Body of pancreas (tissue), 4 donors: ENCODE results near the gene PIK3IP1. TPM values are rescaled to one million over a fixed set of nuclear protein-coding genes. Genes with fewer than 3 reads are reported as not detected.
"Not testable (repeated sequence)": the region's sequence is repeated elsewhere in the genome, so short reads cannot be mapped to it uniquely, and the experiment has no call there.

Experiments
- ATAC-seq: fragments of 150-250 bp; one replicate; pipeline ENCODE4 v1.9.1; 2016
- DNase-seq, 4 donors: peaks; one replicate each; pipeline ENCODE4 v3.0.0-alpha.2; 2019
- H3K27ac ChIP-seq, 4 donors: fragments of 200-600 bp; sonication (generic); 1 replicate in 3 of 4; 2 replicates in 1 of 4; pipeline versions ENCODE4 v1.5.1 to v1.6.1; 2016 to 2019; ENCODE audit warnings: mild to moderate bottlenecking in 1 of 4, mixed read lengths in 1 of 4, moderate library complexity in 1 of 4
- H3K27me3 ChIP-seq, 2 donors: fragments of 200-600 bp; sonication (generic); one replicate each; pipeline ENCODE4 v1.6.0; 2016; ENCODE audit warnings: mild to moderate bottlenecking in 1 of 2
- H3K36me3 ChIP-seq, 2 donors: fragments of 200-600 bp; sonication (generic); replicated peaks in 1 of 2; 2 replicates each; pipeline ENCODE4 v1.5.1; 2016; ENCODE audit warnings: low read depth in 2 of 2; ENCODE audit not compliant: insufficient read depth in 1 of 2
- H3K4me1 ChIP-seq: fragments of 200-600 bp; sonication (generic); one replicate; pipeline ENCODE4 v1.6.0; 2016
- H3K4me3 ChIP-seq, 2 donors: fragments of 200-600 bp; sonication (generic); 1 replicate in 1 of 2; 2 replicates in 1 of 2; pipeline ENCODE4 v1.5.1; 2016 to 2019
- H3K9me3 ChIP-seq, 3 donors: fragments of 200-600 bp; sonication (generic); 1 replicate in 2 of 3; 2 replicates in 1 of 3; pipeline ENCODE4 v1.5.1; 2016
- POLR2A ChIP-seq, 3 donors: fragments of 450-650 bp; IDR thresholded peaks; one replicate each; pipeline ENCODE4 v1.6.1; 2016; ENCODE audit warnings: antibody characterized with exemption in 3 of 3, mild to moderate bottlenecking in 2 of 3
- WGBS, 2 donors: methylation state at CpG; one replicate each; pipeline ENCODE4 v1.1.5; 2017; 5-methylcytosine and 5-hydroxymethylcytosine counted together
- intact Hi-C: fragments of 100-400 bp; cut with DNase I; formaldehyde crosslinking; loops from one replicate; pipeline ENCODE4 v1.15.1; 2023
- small RNA-seq: library from RNA; depleted of rRNA; stranded (forward); fragments of <200 nt; gene quantifications from one replicate; pipeline ENCODE3, GENCODE V24; 2016
- total RNA-seq, 2 donors: library from RNA; depleted of rRNA; stranded (reverse); fragments of >200 nt; gene quantifications; one replicate each; pipeline ENCODE4 v1.1.0, GENCODE V29; 2016
- TF ChIP-seq, protein P1 (sequence below), 7 experiments: fragments of 450-650 bp in 4 of 7; fragments of 200-600 bp in 3 of 7; sonication (generic) in 3 of 7; IDR thresholded peaks; one replicate each; pipeline ENCODE4 v1.5.1; 2016 to 2019; ENCODE audit warnings: antibody characterized with exemption in 7 of 7

Gene PIK3IP1
- total RNA-seq, 2 donors from 2014 or later, result 5.6 to 18.9 TPM

- H3K27ac ChIP-seq, result no peak overlapping the region
- intact Hi-C loops, result no loop called here
- WGBS, 2 donors, result 59 to 60% methylated on average over 6 of the region's 6 CpGs
- H3K27me3 ChIP-seq, result no peaks in the 10 kb centered on the region
- peaks cover 30% of the 10 kb centered on the region for H3K4me1 ChIP-seq
- ATAC-seq (no peak), DNase-seq (no peak)
- H3K4me3 ChIP-seq, result no peak overlapping the region
- TF ChIP-seq, protein P1, sequence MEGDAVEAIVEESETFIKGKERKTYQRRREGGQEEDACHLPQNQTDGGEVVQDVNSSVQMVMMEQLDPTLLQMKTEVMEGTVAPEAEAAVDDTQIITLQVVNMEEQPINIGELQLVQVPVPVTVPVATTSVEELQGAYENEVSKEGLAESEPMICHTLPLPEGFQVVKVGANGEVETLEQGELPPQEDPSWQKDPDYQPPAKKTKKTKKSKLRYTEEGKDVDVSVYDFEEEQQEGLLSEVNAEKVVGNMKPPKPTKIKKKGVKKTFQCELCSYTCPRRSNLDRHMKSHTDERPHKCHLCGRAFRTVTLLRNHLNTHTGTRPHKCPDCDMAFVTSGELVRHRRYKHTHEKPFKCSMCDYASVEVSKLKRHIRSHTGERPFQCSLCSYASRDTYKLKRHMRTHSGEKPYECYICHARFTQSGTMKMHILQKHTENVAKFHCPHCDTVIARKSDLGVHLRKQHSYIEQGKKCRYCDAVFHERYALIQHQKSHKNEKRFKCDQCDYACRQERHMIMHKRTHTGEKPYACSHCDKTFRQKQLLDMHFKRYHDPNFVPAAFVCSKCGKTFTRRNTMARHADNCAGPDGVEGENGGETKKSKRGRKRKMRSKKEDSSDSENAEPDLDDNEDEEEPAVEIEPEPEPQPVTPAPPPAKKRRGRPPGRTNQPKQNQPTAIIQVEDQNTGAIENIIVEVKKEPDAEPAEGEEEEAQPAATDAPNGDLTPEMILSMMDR (IDR thresholded peaks at IDR 0.05), result no peak
- TF ChIP-seq POLR2A (IDR thresholded peaks at IDR 0.05), result no peak
- H3K9me3 ChIP-seq, result no peaks in the 10 kb centered on the region
- H3K36me3 ChIP-seq, result no peaks in the 10 kb centered on the region
Measured at GRCh38 chr22:31239771-31240370, 52.4 kb downstream of the PIK3IP1 start.

GRCh38 chr22:31238057-31238456, 54.2 kb downstream of the PIK3IP1 start:
- H3K4me3 ChIP-seq, result no peak overlapping the region
- 90 to 94% methylated on average over 1 of the region's 1 CpG for WGBS, 2 donors
- no peaks in the 10 kb centered on the region for H3K9me3 ChIP-seq
- intact Hi-C loops, result no loop called here
- no peaks in the 10 kb centered on the region for H3K27me3 ChIP-seq
- H3K27ac ChIP-seq, result no peak overlapping the region
- no peak for DNase-seq
- no peaks in the 10 kb centered on the region for H3K36me3 ChIP-seq
- peaks cover 15% of the 10 kb centered on the region for H3K4me1 ChIP-seq
- ATAC-seq, result no peak
- TF ChIP-seq, protein P1 (IDR thresholded peaks at IDR 0.05), result no peak
- TF ChIP-seq POLR2A (IDR thresholded peaks at IDR 0.05), result no peak

DNA sequence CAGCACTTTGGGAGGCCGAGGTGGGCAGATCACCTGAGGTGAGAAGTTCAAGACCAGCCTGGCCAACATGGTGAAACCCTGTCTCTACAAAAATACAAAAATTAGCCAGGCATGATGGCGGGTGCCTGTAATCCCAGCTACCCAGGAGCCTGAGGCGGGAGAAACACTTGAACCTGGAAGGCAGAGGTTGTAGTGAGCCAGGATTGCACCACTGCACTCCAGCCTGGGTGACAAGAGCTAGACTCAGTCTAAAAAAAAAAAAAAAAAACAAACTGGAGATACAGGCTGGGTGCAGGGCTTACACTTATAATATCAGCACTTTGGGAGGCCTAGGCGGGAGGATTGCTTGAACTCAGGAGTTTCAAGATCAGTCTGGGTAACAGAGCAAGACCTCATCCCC, 56.2 kb downstream of the PIK3IP1 start:
- H3K36me3 ChIP-seq, intact Hi-C loops, H3K27me3 ChIP-seq, H3K9me3 ChIP-seq, H3K27ac ChIP-seq, ATAC-seq, DNase-seq, H3K4me1 ChIP-seq, H3K4me3 ChIP-seq: not testable (repeated sequence)
- WGBS, 2 donors, result 94 to 96% methylated on average over 4 of the region's 4 CpGs

GRCh38 chr22:31235081-31235480, 57.2 kb downstream of the PIK3IP1 start:
- DNase-seq (no peak), ATAC-seq (no peak)
- Histone ChIP-seq H3K27me3 (no peaks in the 10 kb centered on the region), H3K27ac (no peak overlapping the region), H3K4me3 (no peak overlapping the region), H3K4me1 (peaks cover 15% of the 10 kb centered on the region), H3K9me3 (no peaks in the 10 kb centered on the region), H3K36me3 (no peaks in the 10 kb centered on the region)
- intact Hi-C loops, result no loop called here
- TF ChIP-seq POLR2A (IDR thresholded peaks at IDR 0.05), result no peak
- TF ChIP-seq, protein P1 (IDR thresholded peaks at IDR 0.05), result no peak
- 63 to 92% methylated on average over 3 of the region's 3 CpGs for WGBS, 2 donors

DNA sequence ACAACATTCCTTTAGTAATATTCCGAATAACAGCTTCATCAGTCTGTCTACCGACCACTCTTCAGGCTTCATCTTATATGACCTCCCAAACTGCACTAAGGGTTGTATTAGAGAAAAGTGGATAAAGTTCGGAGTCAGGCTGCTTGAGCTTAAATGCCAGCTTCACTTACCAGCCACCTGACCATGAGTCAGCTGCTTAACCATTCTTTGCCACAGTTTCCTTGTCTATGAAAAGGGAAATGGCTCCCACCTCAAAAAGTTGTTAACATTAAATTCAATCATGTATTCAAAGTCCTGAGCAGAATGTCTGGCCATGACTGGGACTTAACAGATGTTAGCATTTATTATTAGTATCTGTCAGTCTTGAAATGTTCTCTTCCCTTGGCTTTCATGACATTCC, 59.3 kb downstream of the PIK3IP1 start:
- no peak for ATAC-seq
- intact Hi-C loops, result no loop called here
- Histone ChIP-seq H3K9me3 (no peaks in the 10 kb centered on the region), H3K27me3 (no peaks in the 10 kb centered on the region), H3K4me1 (peaks cover 36% of the 10 kb centered on the region), H3K4me3 (no peak overlapping the region), H3K36me3 (no peaks in the 10 kb centered on the region), H3K27ac (no peak overlapping the region)
- WGBS, 2 donors, result 74 to 82% methylated on average over 3 of the region's 3 CpGs
- DNase-seq, result no peak
- no peak for TF ChIP-seq POLR2A (IDR thresholded peaks at IDR 0.05)
- TF ChIP-seq, protein P1 (IDR thresholded peaks at IDR 0.05), result no peak

Small RNA genes within 50 kb of the gene (small RNA-seq; reads per million reads assigned to genes)
- not detected for gene RNA5SP496

Other genes with a start within 250 kb of the PIK3IP1 start
- gene SMTN, start 211.2 kb downstream of the PIK3IP1 start, total RNA-seq, result 10 to 100 TPM; 35.5 to 50.1 TPM
- 100 to 1,000 TPM; 127 to 198 TPM for gene SELENOM, start 184.9 kb downstream of the PIK3IP1 start, total RNA-seq
- gene INPP5J, start 169.5 kb downstream of the PIK3IP1 start, total RNA-seq, result 10 to 100 TPM; 16.1 to 17.8 TPM
- gene PLA2G3, start 152.0 kb downstream of the PIK3IP1 start, total RNA-seq, result not detected
- 10 to 100 TPM; 11.5 to 20.8 TPM for gene RNF185, start 132.3 kb downstream of the PIK3IP1 start, total RNA-seq
- gene LIMK2, start 80.2 kb downstream of the PIK3IP1 start, total RNA-seq, result 10 to 100 TPM; 27.5 to 79.8 TPM
- 10 to 100 TPM; 24.1 to 25.1 TPM for gene PATZ1, start 53.9 kb upstream of the PIK3IP1 start, total RNA-seq
- 10 to 100 TPM; 18.8 to 37.9 TPM for gene DRG1, start 107.1 kb upstream of the PIK3IP1 start, total RNA-seq
- gene EIF4ENIF1, start 197.4 kb upstream of the PIK3IP1 start, total RNA-seq, result 10 to 100 TPM in 1 of 2 donors, 1 to 10 TPM in 1; 7.5 to 10.9 TPM
- 10 to 100 TPM; 27.8 to 46.8 TPM for gene SFI1, start 204.0 kb upstream of the PIK3IP1 start, total RNA-seq